Large intestine (tissue), 3 donors: Measurements from ENCODE around the gene BPIFB6. TPM values are rescaled to one million over a fixed set of nuclear protein-coding genes. Genes with fewer than 3 reads are reported as not detected.

Experiments used
- DNase-seq, 2 donors: peaks; one replicate each; pipeline versions ENCODE4 v3.0.0 to v3.0.0-alpha.2; 2013
- H3K27ac ChIP-seq: one replicate; pipeline ENCODE4 v1.5.1; 2013; ENCODE audit warnings: low read length
- H3K27me3 ChIP-seq: 2 replicates; pipeline ENCODE4 v1.6.1; 2013; ENCODE audit warnings: low read length; ENCODE audit not compliant: control insufficient read depth, insufficient read depth
- H3K36me3 ChIP-seq: 2 replicates; pipeline ENCODE4 v1.6.1; 2013; ENCODE audit warnings: low read length; ENCODE audit not compliant: control insufficient read depth, insufficient read depth
- H3K4me1 ChIP-seq: one replicate; pipeline ENCODE4 v1.6.1; 2013; ENCODE audit warnings: low read length; ENCODE audit not compliant: control insufficient read depth, insufficient read depth
- H3K4me3 ChIP-seq: one replicate; pipeline ENCODE4 v1.5.1; 2013; ENCODE audit warnings: low read length
- H3K9me3 ChIP-seq: one replicate; pipeline ENCODE4 v1.6.1; 2013; ENCODE audit warnings: mild to moderate bottlenecking, low read depth, low read length, moderate library complexity; ENCODE audit not compliant: control insufficient read depth
- WGBS: methylation state at CpG from one replicate; pipeline ENCODE4 v1.1.5; 2013; ENCODE audit warnings: low lambda C conversion rate; ENCODE audit not compliant: insufficient coverage; 5-methylcytosine and 5-hydroxymethylcytosine counted together
- polyA plus RNA-seq: library from polyadenylated mRNA; unstranded; fragments of 120-200 nt; gene quantifications from one replicate; pipeline ENCODE4 v1.2.1, GENCODE V29; 2013

The BPIFB6 gene
- polyA plus RNA-seq, 1 donor = not detected

DNA sequence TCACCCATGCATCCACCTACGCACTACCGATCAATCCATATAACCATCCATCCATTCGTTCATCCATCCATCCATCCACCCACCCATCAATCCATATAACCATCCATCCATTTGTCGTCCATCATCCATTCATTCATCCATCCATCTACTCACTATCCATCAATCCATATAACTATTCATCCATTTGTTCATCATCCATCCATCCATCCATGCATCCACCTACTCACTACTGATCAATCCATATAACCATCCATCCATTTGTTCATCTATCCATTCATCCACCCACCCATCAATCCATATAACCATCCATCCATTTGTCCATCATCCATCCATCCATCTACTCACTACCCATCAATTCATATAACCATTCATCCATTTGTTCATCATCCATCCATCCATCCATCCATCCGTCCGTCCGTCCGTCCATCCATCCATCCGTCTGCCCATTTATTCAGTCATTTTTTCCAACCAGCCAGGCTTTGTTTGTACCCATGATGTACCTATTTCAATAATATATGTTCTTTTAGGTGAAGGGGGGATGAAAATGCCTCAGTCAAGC is 6.1 kb upstream of the BPIFB6 start:
- no peak overlapping the region for H3K27ac ChIP-seq
- no peaks in the 10 kb centered on the region for H3K36me3 ChIP-seq
- no peaks in the 10 kb centered on the region for H3K27me3 ChIP-seq
- DNase-seq = no peak
- 94% methylated on average over 5 of the region's 9 CpGs for WGBS
- H3K4me3 ChIP-seq = no peak overlapping the region
- H3K9me3 ChIP-seq = no peaks in the 10 kb centered on the region
- peaks cover 3% of the 10 kb centered on the region for H3K4me1 ChIP-seq

DNA sequence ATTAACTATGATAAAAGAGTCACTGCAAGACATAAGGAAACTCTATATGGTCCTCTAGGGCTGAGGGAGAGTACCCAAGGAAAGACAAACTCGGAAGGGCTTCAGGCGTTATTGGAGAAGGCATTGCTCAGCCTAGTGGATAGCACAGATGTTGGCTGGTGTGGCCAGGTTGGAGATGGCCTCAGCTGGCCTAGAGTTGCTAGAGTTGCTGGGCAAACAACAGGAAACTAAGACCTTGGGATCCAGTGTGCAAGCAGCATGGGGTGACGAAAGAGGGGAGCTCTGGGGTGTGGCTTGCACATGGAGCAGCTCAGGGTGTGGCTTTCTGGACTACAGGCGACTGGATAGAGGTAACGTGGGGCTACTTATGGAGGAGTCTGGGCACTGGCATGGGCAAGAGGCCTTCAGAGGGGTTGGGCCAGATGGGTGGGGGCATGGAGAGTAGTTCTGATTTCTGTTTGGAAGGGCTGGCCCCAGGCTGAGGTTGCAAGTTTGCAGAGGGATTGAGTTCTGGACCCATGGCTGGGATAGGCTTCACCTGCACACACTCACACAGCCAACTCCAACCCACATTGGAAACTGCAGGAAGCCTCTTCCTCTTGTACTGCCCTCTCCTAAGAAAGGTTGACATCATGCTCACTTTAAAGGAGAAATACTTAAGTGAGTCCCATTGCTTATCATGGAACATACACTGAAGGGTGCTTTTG is 5.2 kb upstream of the BPIFB6 start:
- DNase-seq = no peak
- WGBS = no CpG with 5 or more reads among the region's 5 CpGs
- Histone ChIP-seq H3K9me3 (no peaks in the 10 kb centered on the region), H3K36me3 (no peaks in the 10 kb centered on the region), H3K4me3 (no peak overlapping the region), H3K4me1 (peaks cover 3% of the 10 kb centered on the region), H3K27me3 (no peaks in the 10 kb centered on the region), H3K27ac (no peak overlapping the region)

DNA sequence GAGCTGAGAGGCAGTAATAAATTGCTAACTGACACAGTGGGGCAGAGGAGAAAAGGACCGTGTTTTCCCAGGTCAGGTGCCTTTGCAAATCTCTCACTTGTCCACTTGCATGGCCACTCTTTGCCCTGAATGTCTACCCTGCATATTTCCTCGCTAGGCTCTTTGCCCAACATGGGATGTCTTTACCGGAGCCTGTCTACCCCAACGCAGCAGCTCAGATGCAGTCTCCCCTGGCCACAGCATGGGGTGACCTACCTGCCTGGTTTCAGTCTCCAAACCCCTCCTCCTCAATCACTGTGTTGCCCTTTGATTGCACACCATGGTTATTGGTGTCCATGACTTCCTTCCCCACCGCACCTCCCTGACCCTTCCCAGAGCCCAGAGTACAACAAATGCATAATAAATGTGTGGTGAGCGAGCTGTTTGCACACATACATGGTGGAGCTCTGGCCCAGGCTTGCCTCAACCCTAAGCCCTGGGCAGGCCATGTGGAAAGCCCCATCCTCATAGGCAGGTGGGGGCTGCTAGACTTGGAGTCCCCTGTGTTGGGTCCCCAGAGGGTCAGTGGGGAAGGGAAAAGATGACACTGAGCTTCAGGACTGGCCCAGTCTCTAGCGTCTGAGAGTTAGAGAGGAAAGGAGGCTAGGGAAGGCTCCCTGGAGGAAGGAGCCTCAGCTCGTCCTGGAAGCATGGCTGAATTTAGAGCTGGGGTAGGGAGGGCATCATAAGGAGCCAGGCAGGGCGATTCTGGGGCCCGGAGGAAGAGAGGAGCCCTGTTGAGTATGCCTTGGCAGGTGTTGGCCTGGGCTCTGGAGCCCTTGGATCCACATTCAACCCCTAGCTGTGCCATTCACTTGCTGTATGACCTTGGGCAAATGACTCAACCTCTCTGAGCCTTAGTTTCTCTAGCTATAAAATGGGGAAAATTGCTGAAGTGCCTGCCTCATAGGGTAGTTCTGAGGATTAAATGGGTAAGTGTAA is 4.4 kb upstream of the BPIFB6 start:
- peaks cover 3% of the 10 kb centered on the region for H3K4me1 ChIP-seq
- H3K4me3 ChIP-seq = no peak overlapping the region
- no peaks in the 10 kb centered on the region for H3K36me3 ChIP-seq
- WGBS = no CpG with 5 or more reads among the region's 10 CpGs
- no peaks in the 10 kb centered on the region for H3K27me3 ChIP-seq
- no peak for DNase-seq
- no peak overlapping the region for H3K27ac ChIP-seq
- H3K9me3 ChIP-seq = no peaks in the 10 kb centered on the region

DNA sequence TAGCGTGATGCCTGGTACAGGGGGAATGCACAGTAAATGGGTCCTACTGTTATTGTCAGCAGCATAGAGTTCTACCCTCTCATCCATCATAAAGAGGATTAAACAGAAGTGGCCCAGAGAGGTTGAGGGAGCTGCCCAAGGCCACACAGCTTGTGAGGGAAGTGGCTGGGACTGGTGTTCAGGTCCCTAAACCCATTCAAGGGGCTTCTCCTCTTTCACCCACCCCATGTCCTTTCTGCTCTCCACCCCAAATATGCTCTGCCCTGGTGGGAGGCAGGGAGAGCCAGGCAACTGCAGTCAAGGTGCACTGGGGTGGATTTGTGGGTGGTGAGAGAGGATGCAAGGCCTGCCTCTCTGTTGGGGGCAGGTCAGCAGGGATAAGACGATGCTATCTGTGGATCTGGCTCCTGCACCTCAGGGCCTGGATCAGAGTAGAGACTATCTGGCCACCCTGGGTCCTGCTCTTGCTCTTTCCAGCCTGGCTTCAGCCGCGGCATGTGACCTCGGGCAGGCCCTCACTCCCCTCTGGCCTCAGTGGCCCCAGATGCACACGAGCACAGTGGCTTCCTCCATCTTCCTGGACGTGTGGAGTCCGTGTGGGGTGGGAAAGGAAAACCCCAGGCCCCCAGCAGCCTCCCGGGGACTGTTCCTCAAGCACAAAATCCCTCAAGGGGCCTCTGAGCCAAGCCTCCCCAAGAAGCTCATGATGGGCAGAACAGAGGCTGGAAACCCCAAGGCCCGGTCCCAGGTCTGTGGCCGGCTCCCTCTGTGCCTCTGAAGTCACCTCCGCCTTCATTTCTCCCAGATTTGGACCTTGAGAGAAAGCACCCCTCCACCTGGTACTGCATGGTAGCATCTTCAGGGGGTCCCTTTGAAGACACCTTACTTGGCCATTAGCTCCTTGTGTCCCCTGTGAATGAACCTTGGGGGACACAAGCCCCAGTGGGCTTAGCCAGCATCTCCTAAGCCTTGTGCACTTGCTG is 3.4 kb upstream of the BPIFB6 start:
- WGBS = 83% methylated on average over 1 of the region's 12 CpGs
- Histone ChIP-seq H3K4me1 (peaks cover 3% of the 10 kb centered on the region), H3K27ac (no peak overlapping the region), H3K36me3 (no peaks in the 10 kb centered on the region), H3K9me3 (no peaks in the 10 kb centered on the region), H3K4me3 (no peak overlapping the region), H3K27me3 (no peaks in the 10 kb centered on the region)
- no peak for DNase-seq

DNA sequence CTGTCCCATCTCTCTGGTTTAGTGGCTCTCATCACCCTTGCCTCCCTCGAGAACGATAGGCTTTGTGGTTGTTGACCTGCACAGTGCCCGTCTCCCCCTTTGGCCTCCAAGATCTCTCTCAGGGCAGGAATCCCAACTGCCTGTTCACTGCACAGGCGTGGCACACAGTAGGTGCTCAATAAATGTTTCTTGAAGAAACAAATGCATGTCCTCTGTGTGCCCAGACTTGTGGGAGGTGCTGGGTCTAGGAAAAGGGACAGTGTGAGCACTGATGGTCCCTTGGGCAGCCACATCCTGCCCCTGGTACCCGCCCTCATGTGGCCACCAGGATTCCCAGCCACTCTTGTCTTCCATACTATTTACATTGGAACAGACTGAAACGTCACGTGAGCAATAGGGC is 2.6 kb upstream of the BPIFB6 start:
- no CpG with 5 or more reads among the region's 7 CpGs for WGBS
- Histone ChIP-seq H3K4me1 (no peaks in the 10 kb centered on the region), H3K4me3 (no peak overlapping the region), H3K9me3 (no peaks in the 10 kb centered on the region), H3K36me3 (no peaks in the 10 kb centered on the region), H3K27ac (no peak overlapping the region), H3K27me3 (no peaks in the 10 kb centered on the region)
- no peak for DNase-seq

DNA sequence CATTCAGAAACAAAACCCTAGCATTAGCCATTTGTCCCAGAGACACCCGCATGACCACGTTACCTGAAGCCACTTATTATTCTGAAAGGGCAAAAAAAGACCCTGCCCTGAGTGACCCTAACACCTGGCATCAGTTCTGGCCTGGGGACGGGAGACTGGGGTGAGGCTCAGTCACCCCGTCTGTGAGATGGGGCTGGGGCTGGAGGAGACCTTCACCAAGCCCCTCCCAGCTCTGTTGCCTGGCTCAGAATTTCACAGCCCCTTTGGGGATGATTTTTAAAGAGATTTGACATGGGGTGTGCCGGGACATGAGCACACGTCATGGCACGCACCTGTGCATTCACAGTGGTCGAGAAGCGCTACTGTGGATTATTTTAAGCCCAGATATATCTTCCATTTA is 1.4 kb upstream of the BPIFB6 start:
- H3K27ac ChIP-seq = no peak overlapping the region
- no peak for DNase-seq
- no peaks in the 10 kb centered on the region for H3K27me3 ChIP-seq
- no peaks in the 10 kb centered on the region for H3K36me3 ChIP-seq
- no peak overlapping the region for H3K4me3 ChIP-seq
- H3K4me1 ChIP-seq = no peaks in the 10 kb centered on the region
- WGBS = no CpG with 5 or more reads among the region's 9 CpGs
- H3K9me3 ChIP-seq = no peaks in the 10 kb centered on the region

DNA sequence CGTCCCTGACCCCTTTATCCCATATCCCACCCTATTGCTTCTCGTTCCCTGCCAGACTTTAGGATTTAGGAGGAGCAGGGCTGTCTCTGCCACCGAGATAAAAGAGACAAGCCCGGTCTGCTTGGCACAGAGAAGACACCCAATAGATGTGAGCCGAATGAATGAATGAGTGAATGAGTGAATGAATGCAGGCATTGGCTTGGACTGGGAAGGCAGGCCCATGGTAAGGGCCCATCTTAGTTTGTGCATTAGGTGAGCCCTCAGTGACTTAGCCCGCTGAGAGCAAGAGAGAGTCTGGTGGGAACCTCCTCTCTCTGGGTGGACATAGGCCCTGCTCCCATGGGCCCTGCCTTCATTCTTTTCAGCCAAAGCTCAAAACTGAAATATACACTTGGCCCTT is 879 bp upstream of the BPIFB6 start:
- Histone ChIP-seq H3K4me1 (no peaks in the 10 kb centered on the region), H3K4me3 (no peak overlapping the region), H3K27me3 (no peaks in the 10 kb centered on the region), H3K9me3 (no peaks in the 10 kb centered on the region), H3K27ac (no peak overlapping the region), H3K36me3 (no peaks in the 10 kb centered on the region)
- WGBS = 100% methylated on average over 1 of the region's 6 CpGs
- DNase-seq = no peak

DNA sequence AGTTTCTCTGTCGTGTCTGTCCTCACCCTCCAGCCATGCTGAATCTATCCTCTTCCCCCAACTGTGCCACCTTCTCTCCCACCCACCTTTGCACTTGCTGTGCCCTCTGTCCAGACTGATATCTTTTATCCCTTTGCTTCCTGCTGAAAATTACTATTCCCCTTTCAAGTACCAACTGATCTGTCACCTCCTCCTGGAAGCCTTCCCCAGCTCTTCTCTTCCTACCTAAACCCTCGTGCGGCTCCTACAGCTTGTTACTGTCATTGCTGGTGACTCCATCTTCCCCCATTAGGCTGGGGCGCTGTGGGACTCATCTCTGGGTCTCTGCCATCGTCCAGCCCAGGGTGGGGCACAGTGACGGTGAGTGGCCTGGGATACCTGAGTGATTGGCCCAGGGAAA is 1.1 kb downstream of the BPIFB6 start:
- no peak overlapping the region for H3K27ac ChIP-seq
- H3K4me3 ChIP-seq = no peak overlapping the region
- 80% methylated on average over 1 of the region's 6 CpGs for WGBS
- H3K4me1 ChIP-seq = no peaks in the 10 kb centered on the region
- DNase-seq = no peak
- no peaks in the 10 kb centered on the region for H3K27me3 ChIP-seq
- no peaks in the 10 kb centered on the region for H3K9me3 ChIP-seq
- no peaks in the 10 kb centered on the region for H3K36me3 ChIP-seq

DNA sequence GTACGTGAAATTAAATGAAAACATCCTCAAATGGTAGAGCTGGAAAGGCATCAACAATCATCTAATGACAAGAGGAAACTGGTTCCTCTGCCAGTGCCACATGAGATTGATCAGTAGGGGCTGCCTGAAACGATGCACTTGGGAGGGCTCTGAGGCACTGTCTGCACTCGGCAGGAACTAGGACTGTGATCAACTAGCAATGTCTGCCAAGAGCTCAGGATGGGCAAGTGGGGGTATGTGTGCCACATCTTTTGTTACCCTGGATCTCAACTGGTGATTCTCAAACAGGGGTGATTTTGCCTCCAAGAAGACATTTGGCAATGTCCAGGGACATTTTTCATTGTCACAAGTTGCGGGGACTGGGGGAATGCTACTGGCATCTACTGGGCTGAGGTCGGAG is 1.9 kb downstream of the BPIFB6 start:
- no peak for DNase-seq
- 100% methylated on average over 1 of the region's 5 CpGs for WGBS

DNA sequence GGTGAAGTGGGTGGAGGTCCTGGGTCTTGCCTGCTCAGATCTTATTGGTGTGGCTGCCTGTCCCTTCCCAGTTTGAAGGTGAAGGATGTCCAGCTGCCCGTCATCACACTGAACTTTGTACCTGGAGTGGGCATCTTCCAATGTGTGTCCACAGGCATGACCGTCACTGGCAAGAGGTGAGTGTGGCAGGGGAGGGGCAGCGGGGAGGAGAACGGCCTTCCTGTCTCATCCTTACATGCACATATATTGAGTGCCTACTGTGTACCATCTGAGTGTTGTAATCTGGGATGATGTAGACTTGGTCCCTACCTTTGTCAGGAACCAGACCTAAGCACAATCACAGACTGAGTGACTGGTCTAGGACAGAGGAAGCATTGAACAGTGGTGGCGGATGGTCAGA is 2.7 kb downstream of the BPIFB6 start:
- Histone ChIP-seq H3K27me3 (no peaks in the 10 kb centered on the region), H3K4me3 (no peak overlapping the region), H3K27ac (no peak overlapping the region), H3K9me3 (no peaks in the 10 kb centered on the region), H3K36me3 (no peaks in the 10 kb centered on the region), H3K4me1 (no peaks in the 10 kb centered on the region)
- DNase-seq = no peak
- no CpG with 5 or more reads among the region's 5 CpGs for WGBS

More for the DNA sequence above, 1.9 kb downstream of the BPIFB6 start:
- no peaks in the 10 kb centered on the region for H3K4me1 ChIP-seq
- H3K27me3 ChIP-seq = no peaks in the 10 kb centered on the region
- H3K36me3 ChIP-seq = no peaks in the 10 kb centered on the region
- no peak overlapping the region for H3K4me3 ChIP-seq
- H3K9me3 ChIP-seq = no peaks in the 10 kb centered on the region
- no peak overlapping the region for H3K27ac ChIP-seq
